Sigmoid colon (tissue), 4 donors: ENCODE measurements around the gene CYP4V2.

Experiments used
- EP300 ChIP-seq, 4 donors: sonication (generic); formaldehyde crosslinking; IDR thresholded peaks; one replicate each; pipeline ENCODE4 v1.6.1; 2017; ENCODE audit warnings: antibody characterized with exemption in 4 of 4
- POLR2A ChIP-seq, 2 donors: fragments of 450-650 bp; IDR thresholded peaks; one replicate each; pipeline ENCODE4 v1.6.1; 2016; ENCODE audit warnings: antibody characterized with exemption in 2 of 2, mild to moderate bottlenecking in 2 of 2, moderate library complexity in 2 of 2
- POLR2AphosphoS5 ChIP-seq, 4 donors: sonication (generic); formaldehyde crosslinking; IDR thresholded peaks; one replicate each; pipeline ENCODE4 v1.6.1; 2017; ENCODE audit warnings: antibody characterized with exemption in 4 of 4
- TF ChIP-seq, protein P1 (sequence below), 4 experiments: fragments of 450-650 bp in 3 of 4; fragments of 200-600 bp in 1 of 4; IDR thresholded peaks; one replicate each; pipeline ENCODE4 v1.5.1; 2016 to 2019; ENCODE audit warnings: antibody characterized with exemption in 4 of 4, mild to moderate bottlenecking in 3 of 4, moderate library complexity in 2 of 4

DNA sequence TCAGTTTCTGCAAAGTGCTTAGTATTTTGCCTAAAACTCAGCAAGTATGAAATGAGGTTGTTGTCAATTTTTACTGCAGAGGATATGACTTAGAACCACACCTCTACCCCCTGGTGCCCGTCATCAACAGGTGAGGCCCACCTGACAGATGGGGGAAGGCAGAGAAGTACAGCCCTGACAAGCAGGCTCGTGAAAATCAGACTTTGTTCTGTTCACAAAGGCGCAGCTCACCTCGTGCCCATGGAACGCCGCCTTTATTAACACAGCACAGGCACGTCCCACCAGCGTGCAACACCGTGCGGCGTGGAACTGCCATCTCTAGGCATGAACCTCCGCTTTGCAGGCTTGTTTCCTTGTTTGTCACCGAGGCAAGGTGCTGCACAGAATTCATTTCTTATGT, 13.3 kb downstream of the CYP4V2 start:
- TF ChIP-seq, protein P1, sequence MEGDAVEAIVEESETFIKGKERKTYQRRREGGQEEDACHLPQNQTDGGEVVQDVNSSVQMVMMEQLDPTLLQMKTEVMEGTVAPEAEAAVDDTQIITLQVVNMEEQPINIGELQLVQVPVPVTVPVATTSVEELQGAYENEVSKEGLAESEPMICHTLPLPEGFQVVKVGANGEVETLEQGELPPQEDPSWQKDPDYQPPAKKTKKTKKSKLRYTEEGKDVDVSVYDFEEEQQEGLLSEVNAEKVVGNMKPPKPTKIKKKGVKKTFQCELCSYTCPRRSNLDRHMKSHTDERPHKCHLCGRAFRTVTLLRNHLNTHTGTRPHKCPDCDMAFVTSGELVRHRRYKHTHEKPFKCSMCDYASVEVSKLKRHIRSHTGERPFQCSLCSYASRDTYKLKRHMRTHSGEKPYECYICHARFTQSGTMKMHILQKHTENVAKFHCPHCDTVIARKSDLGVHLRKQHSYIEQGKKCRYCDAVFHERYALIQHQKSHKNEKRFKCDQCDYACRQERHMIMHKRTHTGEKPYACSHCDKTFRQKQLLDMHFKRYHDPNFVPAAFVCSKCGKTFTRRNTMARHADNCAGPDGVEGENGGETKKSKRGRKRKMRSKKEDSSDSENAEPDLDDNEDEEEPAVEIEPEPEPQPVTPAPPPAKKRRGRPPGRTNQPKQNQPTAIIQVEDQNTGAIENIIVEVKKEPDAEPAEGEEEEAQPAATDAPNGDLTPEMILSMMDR (IDR thresholded peaks at IDR 0.05), result no peak
- TF ChIP-seq POLR2A (IDR thresholded peaks at IDR 0.05) (no peak), POLR2AphosphoS5 (IDR thresholded peaks at IDR 0.05) (no peak), EP300 (IDR thresholded peaks at IDR 0.05) (no peak)
